ENCODE measurements around the gene MELTF. TPM values are rescaled to one million over a fixed set of nuclear protein-coding genes. Genes with fewer than 3 reads are reported as not detected.
A peak's percentile ranks its signal among the peaks of the same experiment; 100 is the strongest.

Gene MELTF
- total and polyA plus RNA-seq, 2 donors from 2014 or later: 6.1 to 8.7 TPM

DNA sequence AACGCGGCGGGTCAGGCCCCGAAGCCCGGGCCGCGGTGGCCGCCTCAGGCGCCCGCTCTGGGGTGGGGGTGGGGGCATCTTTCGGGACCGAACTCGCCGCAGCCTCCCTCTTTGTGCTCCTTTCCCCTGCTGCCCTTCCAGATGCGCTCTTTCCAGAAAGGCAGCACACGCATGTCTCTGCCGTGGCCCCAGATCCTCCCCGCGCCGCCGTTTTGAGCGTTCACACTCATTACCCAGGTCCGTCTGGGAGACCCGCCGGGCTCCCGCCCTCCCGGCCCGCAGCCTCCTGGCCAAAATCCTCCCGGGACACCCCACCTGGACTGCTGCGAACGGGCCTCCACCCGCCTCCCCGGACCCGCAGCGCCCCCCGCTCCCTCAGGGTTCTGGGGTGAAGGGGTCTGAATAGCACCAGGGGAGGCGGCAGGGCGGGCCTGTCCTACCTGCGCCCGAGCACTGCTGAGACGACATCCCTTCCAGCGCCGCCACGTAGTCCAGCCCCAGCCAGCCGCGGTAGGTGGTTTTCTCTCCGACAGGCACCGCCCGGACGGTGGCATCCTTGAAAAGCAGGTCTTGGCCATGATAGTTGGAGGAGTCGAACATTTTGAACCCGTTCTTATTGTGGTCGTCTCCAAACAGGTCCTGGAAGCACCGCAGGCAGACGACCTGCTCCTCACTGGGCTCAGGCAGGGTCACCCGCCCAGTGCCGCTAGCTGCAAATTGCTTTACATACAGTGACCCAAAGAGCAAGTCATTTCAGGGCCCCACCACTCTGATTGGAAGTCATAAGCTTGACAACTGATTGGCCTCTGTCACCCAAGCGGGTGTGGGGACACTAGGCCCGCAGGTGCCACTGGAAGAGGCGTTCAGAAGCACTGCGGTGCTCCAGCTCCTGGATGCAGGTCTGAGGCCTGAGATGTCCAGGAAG is 25.9 kb downstream of the MELTF start:
- peak; percentile 33 to 79 (median 51) for DNase-seq
- FAIRE-seq: no peak
- Histone ChIP-seq H3K9me3 (ENCODE audit: control insufficient read depth in 2 of 3, insufficient read depth in 1 of 3, low read length in 3 of 3) (no peaks in the 10 kb centered on the region), H3K9ac (ENCODE audit: low read length in 3 of 3) (no peak overlapping the region), H3K27me3 (ENCODE audit: control insufficient read depth, insufficient read depth, low read length) (no peaks in the 10 kb centered on the region), H3K4me3 (ENCODE audit: low read length in 3 of 3) (peak overlapping the region; percentile 34 to 49 (median 46)), H3K36me3 (ENCODE audit: control insufficient read depth in 2 of 3, insufficient read depth in 3 of 3, low read length in 3 of 3) (no peaks in the 10 kb centered on the region), H3K27ac (ENCODE audit: low read depth in 2 of 2, low read length in 2 of 2) (no peak overlapping the region), H3K4me1 (ENCODE audit: control insufficient read depth in 2 of 3, insufficient read depth in 2 of 3, low read depth in 1 of 3, low read length in 3 of 3) (peaks cover 0 to 3% (median 0%) of the 10 kb centered on the region in 3 donors)
- intact Hi-C loops (cut with DNase I): no loop called here
- TF ChIP-seq, protein P1, sequence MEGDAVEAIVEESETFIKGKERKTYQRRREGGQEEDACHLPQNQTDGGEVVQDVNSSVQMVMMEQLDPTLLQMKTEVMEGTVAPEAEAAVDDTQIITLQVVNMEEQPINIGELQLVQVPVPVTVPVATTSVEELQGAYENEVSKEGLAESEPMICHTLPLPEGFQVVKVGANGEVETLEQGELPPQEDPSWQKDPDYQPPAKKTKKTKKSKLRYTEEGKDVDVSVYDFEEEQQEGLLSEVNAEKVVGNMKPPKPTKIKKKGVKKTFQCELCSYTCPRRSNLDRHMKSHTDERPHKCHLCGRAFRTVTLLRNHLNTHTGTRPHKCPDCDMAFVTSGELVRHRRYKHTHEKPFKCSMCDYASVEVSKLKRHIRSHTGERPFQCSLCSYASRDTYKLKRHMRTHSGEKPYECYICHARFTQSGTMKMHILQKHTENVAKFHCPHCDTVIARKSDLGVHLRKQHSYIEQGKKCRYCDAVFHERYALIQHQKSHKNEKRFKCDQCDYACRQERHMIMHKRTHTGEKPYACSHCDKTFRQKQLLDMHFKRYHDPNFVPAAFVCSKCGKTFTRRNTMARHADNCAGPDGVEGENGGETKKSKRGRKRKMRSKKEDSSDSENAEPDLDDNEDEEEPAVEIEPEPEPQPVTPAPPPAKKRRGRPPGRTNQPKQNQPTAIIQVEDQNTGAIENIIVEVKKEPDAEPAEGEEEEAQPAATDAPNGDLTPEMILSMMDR (IDR thresholded peaks at IDR 0.05; ENCODE audit: borderline replicate concordance, extremely low read depth, insufficient read depth): no peak

DNA sequence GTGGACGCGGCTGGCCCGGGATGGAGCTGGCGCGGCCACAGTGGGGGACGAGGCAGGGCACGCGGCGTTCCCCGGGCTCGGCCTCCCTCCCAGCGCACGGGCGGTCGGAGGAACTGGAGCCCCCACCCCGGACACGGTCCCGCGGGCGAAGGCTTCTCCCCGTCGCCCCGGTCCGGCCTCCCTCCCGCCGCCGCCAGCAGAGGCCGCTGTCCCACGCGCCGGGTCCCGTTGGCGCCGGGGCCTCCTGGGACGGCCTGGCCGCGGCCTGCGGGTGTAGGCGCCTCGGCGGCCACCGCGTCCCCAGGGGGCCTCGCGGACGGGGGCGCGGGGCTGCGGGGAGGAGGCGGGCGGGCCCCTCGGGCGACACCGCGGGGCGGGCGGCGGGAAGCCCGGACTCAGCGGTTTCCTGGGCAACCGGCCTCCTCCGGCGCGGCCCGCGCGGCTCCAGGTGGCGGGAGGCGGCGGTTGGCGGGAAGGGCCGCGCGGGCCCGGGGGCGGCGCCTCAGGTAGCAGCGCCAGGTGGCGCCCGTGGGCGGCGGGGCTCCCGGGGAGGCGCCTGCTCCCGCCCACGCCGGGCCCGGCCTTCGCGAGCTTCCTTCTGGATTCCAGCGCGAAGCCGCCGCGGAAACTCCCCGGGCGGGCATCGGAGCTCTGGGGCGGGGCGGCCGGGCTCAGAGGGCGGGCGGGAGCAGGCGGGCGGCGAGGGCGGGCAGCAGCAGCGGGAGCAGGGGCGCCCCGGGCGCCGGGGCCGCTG is 26.7 kb downstream of the MELTF start:
- Histone ChIP-seq H3K27me3 (ENCODE audit: control insufficient read depth, insufficient read depth, low read length) (no peaks in the 10 kb centered on the region), H3K4me3 (ENCODE audit: low read length in 3 of 3) (peak overlapping the region in 1 of 3 donors; percentile 59), H3K4me1 (ENCODE audit: control insufficient read depth in 2 of 3, insufficient read depth in 2 of 3, low read depth in 1 of 3, low read length in 3 of 3) (peaks cover 0 to 3% (median 0%) of the 10 kb centered on the region in 3 donors), H3K9ac (ENCODE audit: low read length in 3 of 3) (peak overlapping the region in 1 of 3 donors; percentile 40), H3K36me3 (ENCODE audit: control insufficient read depth in 2 of 3, insufficient read depth in 3 of 3, low read length in 3 of 3) (no peaks in the 10 kb centered on the region), H3K9me3 (ENCODE audit: control insufficient read depth in 2 of 3, insufficient read depth in 1 of 3, low read length in 3 of 3) (no peaks in the 10 kb centered on the region), H3K27ac (ENCODE audit: low read depth in 2 of 2, low read length in 2 of 2) (peak overlapping the region; percentile 32 to 60)
- intact Hi-C loops (cut with DNase I): no loop called here
- DNase-seq (peak; percentile 74 to 94 (median 83)), FAIRE-seq (no peak)
- TF ChIP-seq, protein P1 (IDR thresholded peaks at IDR 0.05; ENCODE audit: borderline replicate concordance, extremely low read depth, insufficient read depth): peak; percentile 76

DNA sequence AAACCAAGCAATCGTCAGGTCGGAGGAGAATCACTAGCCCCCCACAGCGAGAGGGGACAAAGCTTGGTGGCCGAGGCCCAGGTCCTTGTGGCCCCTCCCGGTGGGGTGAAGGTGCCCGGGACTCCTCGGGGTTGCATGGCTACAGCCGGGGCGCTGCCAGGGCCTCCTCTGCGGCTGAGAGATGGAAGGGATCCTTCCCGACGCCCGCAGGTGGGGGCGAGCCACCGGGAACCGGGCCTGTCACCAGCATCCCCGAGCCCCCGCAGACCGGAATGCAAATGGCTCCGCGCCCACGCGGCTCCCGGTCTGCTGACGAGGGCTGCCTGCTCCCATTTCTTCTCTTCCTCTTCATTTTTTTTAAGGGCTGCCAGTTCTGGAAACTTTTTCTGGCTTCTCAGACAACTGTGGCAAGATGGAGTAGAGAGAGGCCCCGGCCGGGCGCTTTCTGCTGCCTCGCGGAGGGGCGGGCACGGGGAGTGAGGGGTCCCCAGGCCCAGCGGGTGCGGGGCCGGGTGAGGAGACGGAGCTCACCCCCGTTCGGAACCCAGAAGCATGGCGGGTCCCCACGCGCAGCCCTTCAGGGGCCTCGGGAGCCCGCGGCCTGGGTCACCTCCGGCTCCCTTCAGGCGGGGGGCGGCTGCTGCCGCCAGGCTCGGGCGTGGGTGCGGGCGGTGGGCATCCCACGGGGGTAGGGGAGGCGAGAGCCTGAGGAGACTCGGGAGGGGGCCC is 27.5 kb downstream of the MELTF start:
- no peaks in the 10 kb centered on the region for H3K36me3 ChIP-seq (ENCODE audit: control insufficient read depth in 2 of 3, insufficient read depth in 3 of 3, low read length in 3 of 3)
- peaks cover 0 to 3% (median 0%) of the 10 kb centered on the region in 3 donors for H3K4me1 ChIP-seq (ENCODE audit: control insufficient read depth in 2 of 3, insufficient read depth in 2 of 3, low read depth in 1 of 3, low read length in 3 of 3)
- H3K27me3 ChIP-seq (ENCODE audit: control insufficient read depth, insufficient read depth, low read length): no peaks in the 10 kb centered on the region
- intact Hi-C loops (cut with DNase I): no loop called here
- peak overlapping the region in 1 of 3 donors; percentile 59 for H3K4me3 ChIP-seq (ENCODE audit: low read length in 3 of 3)
- peak overlapping the region in 1 of 3 donors; percentile 40 for H3K9ac ChIP-seq (ENCODE audit: low read length in 3 of 3)
- no peaks in the 10 kb centered on the region for H3K9me3 ChIP-seq (ENCODE audit: control insufficient read depth in 2 of 3, insufficient read depth in 1 of 3, low read length in 3 of 3)
- peak; percentile 41 to 84 (median 58) for DNase-seq
- H3K27ac ChIP-seq (ENCODE audit: low read depth in 2 of 2, low read length in 2 of 2): peak overlapping the region; percentile 32 to 60
- TF ChIP-seq, protein P1 (IDR thresholded peaks at IDR 0.05; ENCODE audit: borderline replicate concordance, extremely low read depth, insufficient read depth): no peak
- no peak for FAIRE-seq

Data from kidney (tissue), 14 donors.